Kidney epithelial cell (primary cell): ENCODE data around the gene NR4A1. TPM values are rescaled to one million over a fixed set of nuclear protein-coding genes. Genes with fewer than 3 reads are reported as not detected.

Source experiments
- DNase-seq: peaks from one replicate; pipeline ENCODE4 v3.0.0-alpha.2; 2010; ENCODE audit warnings: low read depth
- H3K27me3 ChIP-seq: 2 replicates; pipeline ENCODE4 v1.6.0; 2011; ENCODE audit warnings: low read length; ENCODE audit not compliant: control insufficient read depth, insufficient read depth
- H3K36me3 ChIP-seq: 2 replicates; pipeline ENCODE4 v1.5.1; 2011; ENCODE audit warnings: low read length; ENCODE audit not compliant: control insufficient read depth, insufficient read depth
- H3K4me3 ChIP-seq: 2 replicates; pipeline ENCODE4 v1.5.1; 2011; ENCODE audit warnings: low read depth, mild to moderate bottlenecking, control low read depth, low read length
- total RNA-seq: library from RNA; depleted of rRNA; stranded (reverse); fragments of >200 nt; gene quantifications from 2 replicates; pipeline ENCODE4 v1.2.3, GENCODE V29; 2015
- TF ChIP-seq, protein P1 (sequence below): IDR thresholded peaks from 2 replicates; pipeline ENCODE4 v1.5.1; 2011; ENCODE audit warnings: mild to moderate bottlenecking, moderate library complexity, low read length, control low read depth, inconsistent platforms; ENCODE audit not compliant: insufficient read depth, poor library complexity, severe bottlenecking

Gene NR4A1
- total RNA-seq, 1 donor from 2014 or later, result 9.2 TPM

GRCh38 chr12:52049286-52049685 is 2.0 kb upstream of the NR4A1 start:
- Histone ChIP-seq H3K4me3 (no peak overlapping the region), H3K27me3 (peaks cover 2% of the 10 kb centered on the region), H3K36me3 (no peaks in the 10 kb centered on the region)
- TF ChIP-seq, protein P1, sequence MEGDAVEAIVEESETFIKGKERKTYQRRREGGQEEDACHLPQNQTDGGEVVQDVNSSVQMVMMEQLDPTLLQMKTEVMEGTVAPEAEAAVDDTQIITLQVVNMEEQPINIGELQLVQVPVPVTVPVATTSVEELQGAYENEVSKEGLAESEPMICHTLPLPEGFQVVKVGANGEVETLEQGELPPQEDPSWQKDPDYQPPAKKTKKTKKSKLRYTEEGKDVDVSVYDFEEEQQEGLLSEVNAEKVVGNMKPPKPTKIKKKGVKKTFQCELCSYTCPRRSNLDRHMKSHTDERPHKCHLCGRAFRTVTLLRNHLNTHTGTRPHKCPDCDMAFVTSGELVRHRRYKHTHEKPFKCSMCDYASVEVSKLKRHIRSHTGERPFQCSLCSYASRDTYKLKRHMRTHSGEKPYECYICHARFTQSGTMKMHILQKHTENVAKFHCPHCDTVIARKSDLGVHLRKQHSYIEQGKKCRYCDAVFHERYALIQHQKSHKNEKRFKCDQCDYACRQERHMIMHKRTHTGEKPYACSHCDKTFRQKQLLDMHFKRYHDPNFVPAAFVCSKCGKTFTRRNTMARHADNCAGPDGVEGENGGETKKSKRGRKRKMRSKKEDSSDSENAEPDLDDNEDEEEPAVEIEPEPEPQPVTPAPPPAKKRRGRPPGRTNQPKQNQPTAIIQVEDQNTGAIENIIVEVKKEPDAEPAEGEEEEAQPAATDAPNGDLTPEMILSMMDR, result no peak
- DNase-seq, result no peak

DNA sequence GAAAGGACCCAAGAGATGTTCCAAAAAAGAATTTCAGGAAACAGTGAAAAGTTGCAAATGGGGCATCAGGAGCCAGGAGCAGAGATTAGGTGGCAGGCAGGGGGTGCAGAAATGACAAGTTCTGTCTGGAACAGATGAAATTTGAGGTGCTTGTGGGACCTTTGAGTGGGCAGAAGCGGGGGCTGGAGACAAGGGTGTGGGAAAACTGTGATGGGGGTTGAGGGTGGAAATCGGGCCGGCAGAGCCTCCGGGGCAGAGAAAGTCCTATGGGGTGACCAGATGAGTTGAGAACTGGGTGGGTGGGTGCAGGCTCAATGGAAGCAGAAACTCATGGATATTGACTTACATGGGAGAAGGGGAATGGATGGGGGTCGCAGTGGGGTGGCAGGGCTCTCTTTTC is 1.6 kb upstream of the NR4A1 start:
- no peak for DNase-seq
- no peaks in the 10 kb centered on the region for H3K36me3 ChIP-seq
- peaks cover 2% of the 10 kb centered on the region for H3K27me3 ChIP-seq
- no peak overlapping the region for H3K4me3 ChIP-seq
- TF ChIP-seq, protein P1, result no peak

DNA sequence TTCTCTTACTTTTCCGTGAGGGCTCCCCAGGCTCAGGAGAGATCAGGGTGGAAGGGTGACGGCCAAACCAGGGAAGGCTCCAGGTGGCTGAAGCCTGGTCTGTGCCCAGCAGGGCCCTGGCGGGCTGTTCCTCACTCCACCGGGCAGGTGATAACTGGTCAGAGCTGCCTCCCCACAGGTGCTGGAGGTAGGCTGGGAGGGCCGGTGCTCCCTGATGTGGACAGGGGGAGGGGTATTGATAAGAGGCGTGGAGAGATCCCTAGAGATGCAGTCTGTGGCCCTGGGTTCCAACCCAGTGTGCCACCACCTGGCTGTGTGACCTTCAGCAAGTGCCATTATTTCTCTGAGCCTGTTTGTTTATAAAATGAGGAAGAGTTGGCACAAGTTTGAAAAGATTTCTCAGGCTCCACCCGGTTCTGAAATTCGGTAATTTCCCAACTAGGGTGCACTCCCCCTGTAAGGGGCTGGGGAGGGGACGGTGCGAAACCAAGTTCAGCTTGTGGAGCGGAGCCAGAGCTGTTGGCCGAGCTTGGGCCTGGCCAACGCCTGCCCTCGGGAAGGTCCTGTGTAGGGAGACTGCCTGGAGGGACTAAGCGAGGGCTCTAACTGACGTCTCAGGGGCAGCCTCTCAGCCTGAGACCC is 1.0 kb upstream of the NR4A1 start:
- no peak for DNase-seq
- TF ChIP-seq, protein P1, result no peak
- Histone ChIP-seq H3K27me3 (peaks cover 2% of the 10 kb centered on the region), H3K36me3 (no peaks in the 10 kb centered on the region), H3K4me3 (peak overlapping the region; percentile 57)

DNA sequence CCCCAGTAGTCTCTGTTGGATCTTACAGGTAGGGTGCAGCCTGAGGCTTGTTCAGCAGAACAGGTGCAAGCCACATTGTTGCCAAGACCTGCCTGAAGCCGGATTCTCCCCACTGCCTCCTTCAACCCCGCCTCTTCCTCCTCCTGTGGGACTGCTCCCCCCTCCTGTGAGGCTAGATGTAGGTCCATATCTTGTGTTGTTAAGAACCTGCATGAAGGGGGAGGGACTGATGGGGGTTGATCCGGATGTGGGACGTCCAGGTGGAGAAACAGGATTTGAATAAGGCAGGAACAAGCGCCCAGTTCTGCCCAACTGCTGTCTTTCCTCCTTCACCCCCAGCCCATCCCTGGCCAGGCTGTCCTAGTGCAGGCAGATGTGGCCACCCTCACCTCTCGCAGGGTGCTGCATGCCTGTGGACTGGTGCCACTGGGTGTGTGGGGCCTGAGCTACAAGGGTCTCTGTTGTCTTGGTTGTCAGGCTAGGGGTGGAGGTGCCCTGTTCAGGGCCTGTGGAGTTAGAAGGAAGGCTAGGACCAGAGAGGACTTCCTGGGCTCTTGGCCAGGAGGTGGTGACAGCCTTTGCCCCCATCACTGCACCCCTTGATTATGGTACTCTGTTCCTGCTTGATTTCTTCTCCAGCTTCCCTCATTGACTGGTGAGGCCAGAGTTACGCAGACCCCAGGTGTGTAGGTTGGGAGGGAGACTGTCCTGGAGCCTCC is 1.4 kb downstream of the NR4A1 start:
- DNase-seq, result no peak
- Histone ChIP-seq H3K4me3 (no peak overlapping the region), H3K36me3 (no peaks in the 10 kb centered on the region), H3K27me3 (peaks cover 2% of the 10 kb centered on the region)
- TF ChIP-seq, protein P1, result no peak

GRCh38 chr12:52053536-52054209 is 2.4 kb downstream of the NR4A1 start:
- no peak overlapping the region for H3K4me3 ChIP-seq
- no peaks in the 10 kb centered on the region for H3K36me3 ChIP-seq
- TF ChIP-seq, protein P1, result no peak
- peaks cover 2% of the 10 kb centered on the region for H3K27me3 ChIP-seq
- no peak for DNase-seq
